Muscle of arm (tissue), 12 donors: ENCODE data around the gene TAF10. TPM values are rescaled to one million over a fixed set of nuclear protein-coding genes. Genes with fewer than 3 reads are reported as not detected.

Experiments
- DNase-seq: peaks from one replicate; pipeline ENCODE4 v3.0.0-alpha.2; 2013
- polyA plus RNA-seq, 12 donors: library from polyadenylated mRNA; unstranded; fragments of 120-200 nt; gene quantifications; one replicate each; pipeline ENCODE4 v1.2.1, GENCODE V29; 2013; ENCODE audit not compliant: insufficient read length in 12 of 12

The TAF10 gene
- polyA plus RNA-seq, 12 donors = 54.3 to 126 (median 109) TPM; not detected in 1

- DNase-seq = no peak
Observed at GRCh38 chr11:6626971-6627761, 15.2 kb upstream of the TAF10 start.

- DNase-seq = no peak
Observed at GRCh38 chr11:6625832-6626420, 13.9 kb upstream of the TAF10 start.

GRCh38 chr11:6625156-6625831, 13.3 kb upstream of the TAF10 start:
- no peak for DNase-seq

GRCh38 chr11:6623391-6624363, 11.7 kb upstream of the TAF10 start:
- no peak for DNase-seq

GRCh38 chr11:6622261-6623171, 10.5 kb upstream of the TAF10 start:
- no peak for DNase-seq

GRCh38 chr11:6621711-6622211, 9.7 kb upstream of the TAF10 start:
- no peak for DNase-seq

GRCh38 chr11:6620636-6621035, 8.6 kb upstream of the TAF10 start:
- DNase-seq = no peak

DNA sequence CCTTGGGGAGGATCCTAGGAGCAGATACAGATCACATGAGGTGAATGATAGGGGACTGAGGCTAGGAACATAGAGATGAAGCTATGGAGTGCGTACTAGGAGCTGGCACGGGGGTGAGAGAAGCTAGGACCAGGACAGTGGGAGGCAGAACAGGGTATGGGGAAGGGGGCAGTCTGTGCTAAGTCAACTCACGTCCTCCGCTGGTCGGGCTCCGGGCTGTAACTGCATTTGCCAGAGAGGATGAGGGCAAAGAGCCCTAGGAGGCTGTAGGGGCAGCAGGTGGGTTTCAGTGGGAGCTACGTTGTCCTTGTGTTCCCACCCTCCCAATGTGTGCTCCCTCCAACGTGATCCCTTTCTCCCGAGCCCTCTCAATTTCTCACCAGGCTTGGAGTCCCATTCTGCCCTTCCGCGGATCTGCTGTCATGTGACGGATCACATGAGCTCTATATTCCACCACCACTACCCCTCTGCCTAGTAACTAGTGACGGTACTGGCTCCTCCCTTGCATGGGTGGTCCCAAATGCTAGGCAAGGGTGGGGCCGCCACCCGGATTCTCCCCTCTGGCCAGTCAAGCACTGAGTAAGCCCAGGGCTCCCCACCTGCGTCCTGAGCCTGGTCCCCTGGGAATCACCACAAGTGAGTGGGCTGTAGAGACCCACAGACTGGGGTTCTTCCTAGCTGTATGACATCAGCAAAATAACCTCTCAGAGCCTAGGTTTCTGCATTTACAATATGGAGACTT, 7.2 kb upstream of the TAF10 start, which contains the start of gene TPP1:
TPP1 (minus strand) TSS at position 419 of the 742 bp plus-strand sequence; CDS start at position 397, 22 bp downstream.
- peak; percentile 96 for DNase-seq

- DNase-seq = peak; percentile 57
Observed at GRCh38 chr11:6618117-6619003, 6.3 kb upstream of the TAF10 start.

DNA sequence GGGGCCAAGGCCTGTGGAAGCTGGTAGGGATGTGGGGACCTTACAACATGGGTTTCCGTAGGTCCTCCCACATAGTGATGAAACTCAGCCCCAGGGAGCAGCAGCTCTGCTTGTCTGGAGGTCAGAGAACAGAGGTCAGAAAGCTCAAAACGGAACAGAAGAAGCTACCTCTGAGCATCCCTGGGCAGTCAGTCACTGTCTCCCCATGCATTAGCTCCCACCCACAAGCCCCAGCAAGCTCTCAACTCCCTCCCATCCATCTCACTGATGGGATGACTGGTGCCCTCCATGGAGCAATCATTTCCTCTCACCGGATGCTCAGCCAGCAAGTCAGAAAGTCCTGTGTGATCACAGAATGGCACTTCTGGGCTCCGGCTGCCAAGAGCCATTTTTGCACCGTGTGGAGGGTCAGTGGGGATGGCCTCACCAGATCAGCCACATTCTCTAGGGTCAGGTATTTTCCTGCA, 5.3 kb upstream of the TAF10 start:
- no peak for DNase-seq

- no peak for DNase-seq
Observed at GRCh38 chr11:6616596-6617250, 4.7 kb upstream of the TAF10 start.

DNA sequence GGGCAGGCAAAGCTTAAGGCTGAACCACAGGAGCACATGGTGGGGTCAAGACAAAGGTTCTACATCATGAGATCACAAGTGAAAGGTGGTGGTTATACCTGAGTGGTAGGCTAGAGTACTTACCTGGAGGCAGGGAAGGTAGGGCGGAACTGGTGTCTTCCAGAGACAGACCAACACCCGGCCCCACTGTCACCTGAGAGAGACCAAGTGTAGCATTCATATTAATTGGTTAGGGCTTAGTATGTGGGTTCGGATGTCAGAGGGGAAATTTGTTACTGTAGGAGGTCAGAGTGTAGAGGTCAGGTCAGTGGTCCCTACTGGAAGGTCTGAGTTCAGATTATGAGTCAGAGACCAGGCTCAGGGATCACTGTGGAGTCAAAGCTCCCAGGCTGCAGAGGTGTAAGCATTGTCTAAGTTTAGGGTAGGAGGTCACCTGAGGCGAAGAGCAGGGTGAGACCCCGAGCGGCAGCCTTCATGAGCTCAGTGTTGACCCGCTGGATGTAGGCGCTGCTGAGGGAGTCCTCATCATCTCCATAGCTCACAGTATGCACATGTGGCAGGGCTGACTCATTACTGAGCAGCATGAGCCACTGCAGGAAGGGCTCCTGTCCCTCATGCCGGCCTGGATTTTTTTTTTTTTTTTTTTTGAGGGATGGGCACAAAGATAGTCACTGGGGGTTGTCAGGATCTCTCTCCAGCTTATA, 4.0 kb upstream of the TAF10 start:
- DNase-seq = no peak

DNA sequence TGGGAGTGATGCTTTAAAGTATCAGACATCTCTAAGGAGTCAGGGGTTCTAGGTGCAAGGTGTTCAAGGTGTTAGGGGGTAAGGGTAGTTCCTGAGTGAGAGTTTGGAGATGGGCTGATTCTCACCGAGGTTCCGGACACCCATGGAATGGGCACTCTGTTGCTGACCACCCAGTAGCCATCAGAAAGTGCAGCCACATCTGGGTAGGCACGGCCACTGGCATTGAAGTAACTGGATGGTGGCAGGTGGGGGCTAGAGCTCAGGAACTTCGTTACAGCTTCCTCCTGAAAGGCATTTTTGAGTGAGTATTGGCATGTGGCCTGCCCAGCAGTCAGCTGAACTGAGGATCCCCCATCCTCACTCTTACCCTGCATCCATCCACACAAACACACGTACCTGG, 3.0 kb upstream of the TAF10 start:
- no peak for DNase-seq

- DNase-seq = no peak
Observed at GRCh38 chr11:6614446-6614845, 2.4 kb upstream of the TAF10 start.

DNA sequence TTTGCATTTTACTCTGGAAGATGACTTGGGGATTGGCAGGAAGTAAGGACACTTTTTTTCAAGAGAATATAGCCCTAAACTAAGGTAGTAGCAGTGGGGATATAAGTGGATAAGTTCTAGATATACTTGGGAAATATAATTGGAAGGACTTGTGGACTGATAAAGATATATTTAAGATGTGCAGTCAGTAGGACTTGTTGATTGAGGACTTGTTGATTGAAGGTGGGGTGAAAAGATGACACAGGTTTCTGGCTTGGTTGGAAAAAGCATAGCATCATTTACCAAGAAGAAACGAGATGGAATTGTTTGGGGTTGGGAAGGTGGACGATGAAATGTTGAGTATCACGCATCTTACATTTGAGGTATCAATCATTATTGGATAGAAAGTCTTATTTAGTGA, 1.5 kb upstream of the TAF10 start:
- DNase-seq = no peak

DNA sequence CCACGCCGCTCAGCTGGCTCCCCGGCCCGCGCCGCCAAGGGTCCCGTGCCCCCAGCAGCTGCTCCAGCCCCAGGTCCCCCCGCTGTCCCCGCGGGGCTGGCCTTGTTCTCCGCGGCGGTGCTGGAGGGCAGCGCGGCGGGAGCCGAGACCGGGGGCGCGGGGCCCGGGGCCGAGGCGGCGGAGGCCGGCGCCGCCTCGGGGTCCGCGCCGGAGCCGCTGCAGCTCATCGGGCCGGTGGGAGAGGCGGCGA, 128 bp downstream of the TAF10 start:
- no peak for DNase-seq
